Nephron progenitor cell (in vitro differentiated cells): ENCODE results near the gene MYO1H.
A peak's percentile ranks its signal among the peaks of the same experiment; 100 is the strongest.

ENCODE experiments used
- DNase-seq: peaks from one replicate; pipeline ENCODE4 v3.0.0; 2021
- H3K27ac Mint-ChIP-seq: 2 replicates; pipeline ENCODE4 v1.8.0; 2021; ENCODE audit warnings: mild to moderate bottlenecking, moderate library complexity, mixed read lengths
- H3K27me3 Mint-ChIP-seq: 2 replicates; pipeline ENCODE4 v1.8.0; 2021; ENCODE audit warnings: mild to moderate bottlenecking, low read depth, mixed read lengths; ENCODE audit not compliant: poor library complexity
- H3K36me3 Mint-ChIP-seq: 2 replicates; pipeline ENCODE4 v1.8.0; 2021; ENCODE audit warnings: low read depth, mixed read lengths
- H3K4me1 Mint-ChIP-seq: 2 replicates; pipeline ENCODE4 v1.8.0; 2021; ENCODE audit warnings: mixed read lengths
- H3K4me3 Mint-ChIP-seq: 2 replicates; pipeline ENCODE4 v1.8.0; 2021; ENCODE audit warnings: mild to moderate bottlenecking, moderate library complexity, mixed read lengths
- H3K9me3 Mint-ChIP-seq: 2 replicates; pipeline ENCODE4 v1.8.0; 2021; ENCODE audit warnings: mild to moderate bottlenecking, moderate library complexity, mixed read lengths
- CTCF ChIP-seq: fragments of 200-600 bp; sonication (generic); IDR thresholded peaks from 2 replicates; pipeline ENCODE4 v1.5.0; 2021; ENCODE audit warnings: antibody characterized with exemption

Gene MYO1H

GRCh38 chr12:109304485-109304884 lies 43.2 kb upstream of the MYO1H start:
- Mint-ChIP-seq H3K4me3 (no peak overlapping the region), H3K36me3 (no peaks in the 10 kb centered on the region), H3K27me3 (peaks cover 99% of the 10 kb centered on the region), H3K27ac (no peak overlapping the region), H3K9me3 (no peaks in the 10 kb centered on the region), H3K4me1 (peaks cover 27% of the 10 kb centered on the region)
- TF ChIP-seq CTCF = no peak
- peak; percentile 77 for DNase-seq

GRCh38 chr12:109305547-109305946 lies 42.2 kb upstream of the MYO1H start:
- no peak overlapping the region for H3K4me3 Mint-ChIP-seq

GRCh38 chr12:109307051-109307450 lies 40.6 kb upstream of the MYO1H start:
- Mint-ChIP-seq H3K27ac (no peak overlapping the region), H3K36me3 (no peaks in the 10 kb centered on the region), H3K4me3 (no peak overlapping the region), H3K4me1 (peaks cover 37% of the 10 kb centered on the region), H3K27me3 (peaks cover 96% of the 10 kb centered on the region), H3K9me3 (no peaks in the 10 kb centered on the region)
- no peak for DNase-seq
- no peak for TF ChIP-seq CTCF

More at GRCh38 chr12:109305547-109305946, 42.2 kb upstream of the MYO1H start:
- no peak for DNase-seq
- Mint-ChIP-seq H3K27ac (no peak overlapping the region), H3K27me3 (peaks cover 96% of the 10 kb centered on the region), H3K36me3 (no peaks in the 10 kb centered on the region), H3K9me3 (no peaks in the 10 kb centered on the region), H3K4me1 (peaks cover 32% of the 10 kb centered on the region)
- TF ChIP-seq CTCF = no peak

GRCh38 chr12:109308534-109309380 lies 38.9 kb upstream of the MYO1H start, which contains the start of gene FOXN4:
FOXN4 (minus strand) TSS chr12:109309284; CDS start chr12:109308321, 963 bp downstream.
- Mint-ChIP-seq H3K36me3 (no peaks in the 10 kb centered on the region), H3K27me3 (peaks cover 96% of the 10 kb centered on the region), H3K27ac (no peak within 1 kb of the TSS), H3K4me1 (peaks cover 30% of the 10 kb centered on the region), H3K4me3 (peak within 1 kb of the TSS; percentile 91), H3K9me3 (no peaks in the 10 kb centered on the region)
- no peak for TF ChIP-seq CTCF
- peak; percentile 85 for DNase-seq

GRCh38 chr12:109309381-109310246 lies 38.1 kb upstream of the MYO1H start:
- DNase-seq = peak; percentile 61
- no peak for TF ChIP-seq CTCF
- Mint-ChIP-seq H3K9me3 (no peaks in the 10 kb centered on the region), H3K4me3 (peak overlapping the region; percentile 91), H3K27ac (no peak overlapping the region), H3K27me3 (peaks cover 97% of the 10 kb centered on the region), H3K36me3 (no peaks in the 10 kb centered on the region), H3K4me1 (peaks cover 21% of the 10 kb centered on the region)
